K562 (cell line): ENCODE measurements around the gene RECQL5. TPM values are rescaled to one million over a fixed set of nuclear protein-coding genes. Genes with fewer than 3 reads are reported as not detected.
A peak's percentile ranks its signal among the peaks of the same experiment; 100 is the strongest.

Source experiments
- FIP1L1 ChIP-seq: fragments of 200-400 bp; formaldehyde crosslinking; IDR thresholded peaks from 2 replicates; pipeline ENCODE4 v1.6.1; 2018; ENCODE audit warnings: mild to moderate bottlenecking, low read depth, low read length; ENCODE audit not compliant: poor library complexity, severe bottlenecking
- MCM5 ChIP-seq: fragments of 450-650 bp; IDR thresholded peaks from 2 replicates; pipeline ENCODE4 v1.6.1; 2016; ENCODE audit warnings: low read depth
- MIER1 ChIP-seq: fragments of 450-650 bp; IDR thresholded peaks from 2 replicates; pipeline ENCODE4 v1.6.1; 2016; ENCODE audit warnings: antibody characterized with exemption, mild to moderate bottlenecking, low read depth
- PHB ChIP-seq: fragments of 250-450 bp; sonication (Bioruptor Pico); IDR thresholded peaks from 2 replicates; pipeline ENCODE4 v1.5.0; 2021
- PHF21A ChIP-seq: fragments of 450-650 bp; IDR thresholded peaks from 2 replicates; pipeline ENCODE4 v1.6.1; 2017; ENCODE audit warnings: low read depth, borderline replicate concordance
- PYGO2 ChIP-seq: fragments of 450-650 bp; IDR thresholded peaks from 2 replicates; pipeline ENCODE4 v1.6.1; 2016; ENCODE audit warnings: mild to moderate bottlenecking, missing genetic modification characterization, moderate library complexity, missing compliant biosample characterization
- TRIM24 ChIP-seq, 2 experiments: fragments of 450-650 bp; IDR thresholded peaks; 2 replicates each; pipeline ENCODE4 v1.6.1; 2016
- polyA plus RNA-seq, 8 experiments: library from polyadenylated mRNA; depleted of rRNA in 4 of 8; stranded (reverse) in 5 of 8; unstranded in 3 of 8; fragments of >200 nt; fragmentation: Nextera tagmentation in 2 of 8; fragmentation: Illumina TruSeq in 1 of 8; extraction: Ambion mirVana in 2 of 8; extraction: Trizol in 1 of 8; gene quantifications; 2 replicates each; pipeline versions ENCODE4 v1.2.1 to v1.2.3, GENCODE V29; 2011 to 2014; ENCODE audit warnings: inconsistent platforms in 1 of 8, missing spikeins in 1 of 8
- total RNA-seq, 7 experiments: library from RNA; depleted of rRNA in 6 of 7; stranded (reverse); fragments of >200 nt in 6 of 7; fragmentation: Illumina TruSeq in 2 of 7; extraction: Trizol in 2 of 7; gene quantifications; 2 replicates each; pipeline versions ENCODE4 v1.2.1 to v1.2.3, GENCODE V29; 2011 to 2021; ENCODE audit warnings: low replicate concordance in 1 of 7
- TF ChIP-seq, protein P1 (sequence below): fragments of 250-450 bp; sonication (Bioruptor Pico); IDR thresholded peaks from 2 replicates; pipeline ENCODE4 v1.4.0; 2020; ENCODE audit warnings: mild to moderate bottlenecking, moderate library complexity, borderline replicate concordance
- TF ChIP-seq, protein P2 (sequence below), 2 experiments: fragments of 150-350 bp in 1 of 2; IDR thresholded peaks; 2 replicates each; pipeline ENCODE4 v1.6.1; 2012 to 2016; ENCODE audit warnings: low read depth in 2 of 2, low read length in 2 of 2, mild to moderate bottlenecking in 1 of 2, moderate library complexity in 1 of 2
- TF ChIP-seq, protein P3 (sequence below): fragments of 250-450 bp; sonication (Bioruptor Pico); IDR thresholded peaks from 2 replicates; pipeline ENCODE4 v1.4.0; 2020; ENCODE audit warnings: borderline replicate concordance
- TF ChIP-seq, protein P4 (sequence below): fragments of 250-450 bp; sonication (Bioruptor Pico); IDR thresholded peaks from 2 replicates; pipeline ENCODE4 v1.8.0; 2021; ENCODE audit warnings: mild to moderate bottlenecking, moderate library complexity
- TF ChIP-seq, protein P5 (sequence below), 2 experiments: fragments of 200-800 bp in 1 of 2; sonication (Bioruptor generic) in 1 of 2; sonication (generic) in 1 of 2; formaldehyde crosslinking in 1 of 2; IDR thresholded peaks in 1 of 2; conservative IDR thresholded peaks in 1 of 2; 2 replicates each; pipeline versions ENCODE4 v1.5.0 to v1.6.1; 2016 to 2020; ENCODE audit warnings: missing compliant biosample characterization in 1 of 2, missing genetic modification characterization in 1 of 2, missing genetic modification reagents in 1 of 2
- TF ChIP-seq, protein P6 (sequence below): fragments of 250-450 bp; sonication (Bioruptor Pico); IDR thresholded peaks from 2 replicates; pipeline ENCODE4 v1.5.1; 2021; ENCODE audit warnings: mild to moderate bottlenecking

Gene RECQL5
- total and polyA plus RNA-seq, 9 of the 15 experiments (the other 6 are each of a cell fraction or from before 2014, with no cell fraction given): 4.1 to 34.8 (median 16.4) TPM

DNA sequence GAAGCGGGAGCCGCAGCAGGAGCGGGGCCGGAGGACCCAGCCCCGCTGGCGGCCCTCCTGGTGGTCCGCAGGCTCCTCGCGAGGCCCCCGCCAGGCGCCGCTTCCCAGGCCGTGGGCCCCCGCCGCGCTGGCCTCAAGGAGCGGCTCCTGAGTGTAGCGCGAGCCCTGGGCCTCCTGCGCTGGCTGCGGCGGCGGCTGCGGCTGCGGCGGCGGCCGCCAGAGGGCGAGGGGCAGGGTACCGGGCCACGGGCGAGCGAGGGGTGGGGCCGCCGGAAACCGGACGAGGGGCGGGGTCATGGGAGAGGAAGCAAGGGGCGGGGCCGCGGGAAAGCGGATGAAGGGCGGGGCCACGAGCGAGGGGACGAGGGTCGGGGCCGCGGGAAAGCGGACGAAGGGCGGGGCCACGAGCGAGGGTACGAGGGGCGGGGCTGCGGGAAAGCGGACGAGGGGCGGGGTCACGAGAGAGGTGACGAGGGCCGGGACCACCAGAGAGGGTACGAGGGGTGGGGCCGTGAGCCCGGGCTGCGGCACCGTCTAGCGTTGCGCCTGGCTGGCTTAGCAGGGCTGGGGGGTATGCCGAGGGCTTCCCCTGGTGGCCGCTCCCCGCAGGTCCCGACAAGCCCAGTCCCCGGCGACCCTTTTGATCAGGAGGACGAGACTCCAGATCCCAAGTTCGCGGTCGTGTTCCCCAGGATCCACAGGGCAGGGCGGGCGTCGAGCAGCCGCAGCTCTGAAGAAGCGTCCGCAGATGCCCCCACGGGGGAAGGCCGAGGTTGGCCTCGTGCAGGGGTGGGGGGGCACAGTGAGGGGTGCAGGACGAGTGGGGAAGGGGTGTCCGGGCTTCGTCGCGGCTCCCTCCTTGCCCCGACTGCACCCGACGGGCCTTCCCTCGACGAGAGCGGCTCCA lies 77.7 kb downstream of the RECQL5 start (continued):
- TF ChIP-seq, protein P1, sequence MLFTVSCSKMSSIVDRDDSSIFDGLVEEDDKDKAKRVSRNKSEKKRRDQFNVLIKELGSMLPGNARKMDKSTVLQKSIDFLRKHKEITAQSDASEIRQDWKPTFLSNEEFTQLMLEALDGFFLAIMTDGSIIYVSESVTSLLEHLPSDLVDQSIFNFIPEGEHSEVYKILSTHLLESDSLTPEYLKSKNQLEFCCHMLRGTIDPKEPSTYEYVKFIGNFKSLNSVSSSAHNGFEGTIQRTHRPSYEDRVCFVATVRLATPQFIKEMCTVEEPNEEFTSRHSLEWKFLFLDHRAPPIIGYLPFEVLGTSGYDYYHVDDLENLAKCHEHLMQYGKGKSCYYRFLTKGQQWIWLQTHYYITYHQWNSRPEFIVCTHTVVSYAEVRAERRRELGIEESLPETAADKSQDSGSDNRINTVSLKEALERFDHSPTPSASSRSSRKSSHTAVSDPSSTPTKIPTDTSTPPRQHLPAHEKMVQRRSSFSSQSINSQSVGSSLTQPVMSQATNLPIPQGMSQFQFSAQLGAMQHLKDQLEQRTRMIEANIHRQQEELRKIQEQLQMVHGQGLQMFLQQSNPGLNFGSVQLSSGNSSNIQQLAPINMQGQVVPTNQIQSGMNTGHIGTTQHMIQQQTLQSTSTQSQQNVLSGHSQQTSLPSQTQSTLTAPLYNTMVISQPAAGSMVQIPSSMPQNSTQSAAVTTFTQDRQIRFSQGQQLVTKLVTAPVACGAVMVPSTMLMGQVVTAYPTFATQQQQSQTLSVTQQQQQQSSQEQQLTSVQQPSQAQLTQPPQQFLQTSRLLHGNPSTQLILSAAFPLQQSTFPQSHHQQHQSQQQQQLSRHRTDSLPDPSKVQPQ (CRISPR knock-in tag): no peak
- TF ChIP-seq MCM5 (no peak), FIP1L1 (no peak), TRIM24 (IDR thresholded peaks at IDR 0.05) (no peak), PHB (CRISPR knock-in tag) (no peak), MIER1 (no peak), PHF21A (no peak), PYGO2 (no peak)
- TF ChIP-seq, protein P2, sequence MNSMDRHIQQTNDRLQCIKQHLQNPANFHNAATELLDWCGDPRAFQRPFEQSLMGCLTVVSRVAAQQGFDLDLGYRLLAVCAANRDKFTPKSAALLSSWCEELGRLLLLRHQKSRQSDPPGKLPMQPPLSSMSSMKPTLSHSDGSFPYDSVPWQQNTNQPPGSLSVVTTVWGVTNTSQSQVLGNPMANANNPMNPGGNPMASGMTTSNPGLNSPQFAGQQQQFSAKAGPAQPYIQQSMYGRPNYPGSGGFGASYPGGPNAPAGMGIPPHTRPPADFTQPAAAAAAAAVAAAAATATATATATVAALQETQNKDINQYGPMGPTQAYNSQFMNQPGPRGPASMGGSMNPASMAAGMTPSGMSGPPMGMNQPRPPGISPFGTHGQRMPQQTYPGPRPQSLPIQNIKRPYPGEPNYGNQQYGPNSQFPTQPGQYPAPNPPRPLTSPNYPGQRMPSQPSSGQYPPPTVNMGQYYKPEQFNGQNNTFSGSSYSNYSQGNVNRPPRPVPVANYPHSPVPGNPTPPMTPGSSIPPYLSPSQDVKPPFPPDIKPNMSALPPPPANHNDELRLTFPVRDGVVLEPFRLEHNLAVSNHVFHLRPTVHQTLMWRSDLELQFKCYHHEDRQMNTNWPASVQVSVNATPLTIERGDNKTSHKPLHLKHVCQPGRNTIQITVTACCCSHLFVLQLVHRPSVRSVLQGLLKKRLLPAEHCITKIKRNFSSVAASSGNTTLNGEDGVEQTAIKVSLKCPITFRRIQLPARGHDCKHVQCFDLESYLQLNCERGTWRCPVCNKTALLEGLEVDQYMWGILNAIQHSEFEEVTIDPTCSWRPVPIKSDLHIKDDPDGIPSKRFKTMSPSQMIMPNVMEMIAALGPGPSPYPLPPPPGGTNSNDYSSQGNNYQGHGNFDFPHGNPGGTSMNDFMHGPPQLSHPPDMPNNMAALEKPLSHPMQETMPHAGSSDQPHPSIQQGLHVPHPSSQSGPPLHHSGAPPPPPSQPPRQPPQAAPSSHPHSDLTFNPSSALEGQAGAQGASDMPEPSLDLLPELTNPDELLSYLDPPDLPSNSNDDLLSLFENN (IDR thresholded peaks at IDR 0.05; ENCODE audit: low read depth in 2 of 2, low read length in 2 of 2): no peak
- TF ChIP-seq, protein P3, sequence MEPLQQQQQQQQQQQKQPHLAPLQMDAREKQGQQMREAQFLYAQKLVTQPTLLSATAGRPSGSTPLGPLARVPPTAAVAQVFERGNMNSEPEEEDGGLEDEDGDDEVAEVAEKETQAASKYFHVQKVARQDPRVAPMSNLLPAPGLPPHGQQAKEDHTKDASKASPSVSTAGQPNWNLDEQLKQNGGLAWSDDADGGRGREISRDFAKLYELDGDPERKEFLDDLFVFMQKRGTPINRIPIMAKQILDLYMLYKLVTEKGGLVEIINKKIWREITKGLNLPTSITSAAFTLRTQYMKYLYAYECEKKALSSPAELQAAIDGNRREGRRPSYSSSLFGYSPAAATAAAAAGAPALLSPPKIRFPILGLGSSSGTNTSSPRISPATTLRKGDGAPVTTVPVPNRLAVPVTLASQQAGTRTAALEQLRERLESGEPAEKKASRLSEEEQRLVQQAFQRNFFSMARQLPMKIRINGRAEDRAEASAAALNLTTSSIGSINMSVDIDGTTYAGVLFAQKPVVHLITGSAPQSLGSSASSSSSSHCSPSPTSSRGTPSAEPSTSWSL (CRISPR knock-in tag): no peak
- TF ChIP-seq, protein P4, sequence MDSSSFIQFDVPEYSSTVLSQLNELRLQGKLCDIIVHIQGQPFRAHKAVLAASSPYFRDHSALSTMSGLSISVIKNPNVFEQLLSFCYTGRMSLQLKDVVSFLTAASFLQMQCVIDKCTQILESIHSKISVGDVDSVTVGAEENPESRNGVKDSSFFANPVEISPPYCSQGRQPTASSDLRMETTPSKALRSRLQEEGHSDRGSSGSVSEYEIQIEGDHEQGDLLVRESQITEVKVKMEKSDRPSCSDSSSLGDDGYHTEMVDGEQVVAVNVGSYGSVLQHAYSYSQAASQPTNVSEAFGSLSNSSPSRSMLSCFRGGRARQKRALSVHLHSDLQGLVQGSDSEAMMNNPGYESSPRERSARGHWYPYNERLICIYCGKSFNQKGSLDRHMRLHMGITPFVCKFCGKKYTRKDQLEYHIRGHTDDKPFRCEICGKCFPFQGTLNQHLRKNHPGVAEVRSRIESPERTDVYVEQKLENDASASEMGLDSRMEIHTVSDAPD (CRISPR knock-in tag): no peak
- TF ChIP-seq, protein P5, sequence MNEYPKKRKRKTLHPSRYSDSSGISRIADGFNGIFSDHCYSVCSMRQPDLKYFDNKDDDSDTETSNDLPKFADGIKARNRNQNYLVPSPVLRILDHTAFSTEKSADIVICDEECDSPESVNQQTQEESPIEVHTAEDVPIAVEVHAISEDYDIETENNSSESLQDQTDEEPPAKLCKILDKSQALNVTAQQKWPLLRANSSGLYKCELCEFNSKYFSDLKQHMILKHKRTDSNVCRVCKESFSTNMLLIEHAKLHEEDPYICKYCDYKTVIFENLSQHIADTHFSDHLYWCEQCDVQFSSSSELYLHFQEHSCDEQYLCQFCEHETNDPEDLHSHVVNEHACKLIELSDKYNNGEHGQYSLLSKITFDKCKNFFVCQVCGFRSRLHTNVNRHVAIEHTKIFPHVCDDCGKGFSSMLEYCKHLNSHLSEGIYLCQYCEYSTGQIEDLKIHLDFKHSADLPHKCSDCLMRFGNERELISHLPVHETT (CRISPR knock-in tag; conservative IDR thresholded peaks at IDR 0.05 in 1 of 2, IDR thresholded peaks at IDR 0.05 in 1 of 2): peak in 1 of 2 experiments; percentile 71; a peak in 1 of 4 replicates
- TF ChIP-seq, protein P6, sequence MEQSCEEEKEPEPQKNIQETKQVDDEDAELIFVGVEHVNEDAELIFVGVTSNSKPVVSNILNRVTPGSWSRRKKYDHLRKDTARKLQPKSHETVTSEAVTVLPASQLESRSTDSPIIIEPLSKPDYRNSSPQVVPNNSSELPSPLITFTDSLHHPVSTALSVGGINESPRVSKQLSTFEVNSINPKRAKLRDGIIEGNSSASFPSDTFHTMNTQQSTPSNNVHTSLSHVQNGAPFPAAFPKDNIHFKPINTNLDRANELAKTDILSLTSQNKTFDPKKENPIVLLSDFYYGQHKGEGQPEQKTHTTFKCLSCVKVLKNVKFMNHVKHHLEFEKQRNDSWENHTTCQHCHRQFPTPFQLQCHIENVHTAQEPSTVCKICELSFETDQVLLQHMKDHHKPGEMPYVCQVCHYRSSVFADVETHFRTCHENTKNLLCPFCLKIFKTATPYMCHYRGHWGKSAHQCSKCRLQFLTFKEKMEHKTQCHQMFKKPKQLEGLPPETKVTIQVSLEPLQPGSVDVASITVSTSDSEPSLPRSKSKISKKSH (CRISPR knock-in tag): no peak
